ENCODE data around the gene TIMP2.
A peak's percentile ranks its signal among the peaks of the same experiment; 100 is the strongest.

Gene TIMP2

GRCh38 chr17:78855561-78856165, 69.5 kb downstream of the TIMP2 start:
- in situ Hi-C loops (cut with MboI; ENCODE audit: low pct_unique_long_range_greater_than_20kb, low sequenced_read_pairs, unreplicated experiment), result no loop called here
- DNase-seq (ENCODE audit: low spot score), result no peak
- TF ChIP-seq, protein P1, sequence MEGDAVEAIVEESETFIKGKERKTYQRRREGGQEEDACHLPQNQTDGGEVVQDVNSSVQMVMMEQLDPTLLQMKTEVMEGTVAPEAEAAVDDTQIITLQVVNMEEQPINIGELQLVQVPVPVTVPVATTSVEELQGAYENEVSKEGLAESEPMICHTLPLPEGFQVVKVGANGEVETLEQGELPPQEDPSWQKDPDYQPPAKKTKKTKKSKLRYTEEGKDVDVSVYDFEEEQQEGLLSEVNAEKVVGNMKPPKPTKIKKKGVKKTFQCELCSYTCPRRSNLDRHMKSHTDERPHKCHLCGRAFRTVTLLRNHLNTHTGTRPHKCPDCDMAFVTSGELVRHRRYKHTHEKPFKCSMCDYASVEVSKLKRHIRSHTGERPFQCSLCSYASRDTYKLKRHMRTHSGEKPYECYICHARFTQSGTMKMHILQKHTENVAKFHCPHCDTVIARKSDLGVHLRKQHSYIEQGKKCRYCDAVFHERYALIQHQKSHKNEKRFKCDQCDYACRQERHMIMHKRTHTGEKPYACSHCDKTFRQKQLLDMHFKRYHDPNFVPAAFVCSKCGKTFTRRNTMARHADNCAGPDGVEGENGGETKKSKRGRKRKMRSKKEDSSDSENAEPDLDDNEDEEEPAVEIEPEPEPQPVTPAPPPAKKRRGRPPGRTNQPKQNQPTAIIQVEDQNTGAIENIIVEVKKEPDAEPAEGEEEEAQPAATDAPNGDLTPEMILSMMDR (IDR thresholded peaks at IDR 0.05; ENCODE audit: extremely low read depth, insufficient read depth, missing control alignments), result no peak

GRCh38 chr17:78854508-78854907, 70.7 kb downstream of the TIMP2 start:
- DNase-seq (ENCODE audit: low spot score), result no peak
- TF ChIP-seq, protein P1 (IDR thresholded peaks at IDR 0.05; ENCODE audit: extremely low read depth, insufficient read depth, missing control alignments), result no peak
- in situ Hi-C loops (cut with MboI; ENCODE audit: low pct_unique_long_range_greater_than_20kb, low sequenced_read_pairs, unreplicated experiment), result no loop called here

DNA sequence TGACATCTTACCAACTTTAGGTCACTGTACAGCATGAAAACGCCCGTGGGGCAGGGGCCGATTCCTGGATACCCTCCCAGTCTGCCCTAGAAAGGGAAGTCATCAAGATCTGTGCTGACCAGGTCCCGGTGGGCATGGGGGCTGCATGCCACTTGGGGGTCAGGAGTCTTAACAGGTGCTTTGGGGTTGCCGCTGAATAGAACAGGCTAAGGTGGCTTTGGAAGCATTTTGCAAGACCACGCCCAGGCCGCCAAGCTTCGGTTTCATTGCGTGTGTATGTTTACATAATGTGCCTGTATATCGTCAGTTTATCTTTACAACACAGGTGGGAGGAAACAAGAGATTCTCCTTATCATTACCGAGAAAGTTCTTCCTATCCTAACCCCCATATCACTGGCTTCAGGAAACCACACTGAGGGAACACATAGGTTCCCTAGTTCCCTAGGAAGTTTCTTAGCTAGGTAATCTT, 71.2 kb downstream of the TIMP2 start:
- in situ Hi-C loops (cut with MboI; ENCODE audit: low pct_unique_long_range_greater_than_20kb, low sequenced_read_pairs, unreplicated experiment), result no loop called here
- TF ChIP-seq, protein P1 (IDR thresholded peaks at IDR 0.05; ENCODE audit: extremely low read depth, insufficient read depth, missing control alignments), result no peak
- no peak for DNase-seq (ENCODE audit: low spot score)

DNA sequence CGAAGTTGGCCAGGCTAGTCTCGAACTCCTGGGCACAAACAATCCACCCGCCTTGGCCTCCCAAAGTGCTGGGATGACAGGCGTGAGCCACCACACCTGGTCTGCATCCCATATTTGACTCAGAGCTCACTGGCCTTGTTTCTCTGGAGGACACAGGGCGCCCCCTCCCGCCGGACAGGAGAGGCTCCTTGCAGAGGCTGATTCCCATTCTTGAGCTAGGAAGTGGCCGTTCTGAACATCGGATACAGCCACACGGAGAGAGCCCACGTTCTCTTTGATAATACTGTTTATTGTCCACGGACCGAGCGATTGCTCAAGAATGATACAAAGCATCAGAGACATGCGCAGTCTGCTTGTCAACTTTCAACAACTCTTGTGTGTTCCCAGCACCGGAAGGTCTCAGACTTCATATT, 72.5 kb downstream of the TIMP2 start:
- DNase-seq (ENCODE audit: low spot score), result no peak
- TF ChIP-seq, protein P1 (IDR thresholded peaks at IDR 0.05; ENCODE audit: extremely low read depth, insufficient read depth, missing control alignments), result peak; percentile 15
- in situ Hi-C loops (cut with MboI; ENCODE audit: low pct_unique_long_range_greater_than_20kb, low sequenced_read_pairs, unreplicated experiment), result no loop called here

DNA sequence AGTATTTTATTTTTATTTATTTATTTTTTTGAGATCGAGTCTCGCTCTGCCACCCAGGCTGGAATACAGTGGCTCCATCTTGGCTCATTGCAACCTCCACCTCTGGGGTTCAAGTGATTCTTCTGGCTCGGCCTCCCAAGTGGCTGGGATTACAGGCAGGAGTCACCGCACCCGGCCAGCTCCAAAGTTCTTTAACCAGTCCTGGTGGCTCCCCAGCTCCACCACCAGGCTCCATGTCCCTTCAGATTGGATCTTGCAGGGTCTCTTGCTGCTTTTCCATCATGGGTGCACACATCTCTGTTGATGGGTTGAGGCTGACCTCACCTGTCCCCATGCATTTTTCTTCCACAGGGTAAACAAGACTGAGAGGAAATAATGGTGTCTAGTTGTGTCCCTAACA, 76.2 kb downstream of the TIMP2 start:
- in situ Hi-C loops (cut with MboI; ENCODE audit: low pct_unique_long_range_greater_than_20kb, low sequenced_read_pairs, unreplicated experiment), result loop anchor here (25.0 kb wide), 1 partner anchor 337 kb away; no protein-coding TSS in a partner anchor
- TF ChIP-seq, protein P1 (IDR thresholded peaks at IDR 0.05; ENCODE audit: extremely low read depth, insufficient read depth, missing control alignments), result no peak

GRCh38 chr17:78847052-78847451, 78.1 kb downstream of the TIMP2 start:
- DNase-seq (ENCODE audit: low spot score), result no peak
- in situ Hi-C loops (cut with MboI; ENCODE audit: low pct_unique_long_range_greater_than_20kb, low sequenced_read_pairs, unreplicated experiment), result loop anchor here (25.0 kb wide), 1 partner anchor 335 kb away; no protein-coding TSS in a partner anchor
- TF ChIP-seq, protein P1 (IDR thresholded peaks at IDR 0.05; ENCODE audit: extremely low read depth, insufficient read depth, missing control alignments), result no peak

More for the DNA sequence above, 76.2 kb downstream of the TIMP2 start:
- no peak for DNase-seq (ENCODE audit: low spot score)

All from GM13977 (cell line).